ENCODE results near the gene TMA7. TPM values are rescaled to one million over a fixed set of nuclear protein-coding genes. Genes with fewer than 3 reads are reported as not detected.

The TMA7 gene
- polyA plus RNA-seq, 1 experiment: 53.8 TPM

DNA sequence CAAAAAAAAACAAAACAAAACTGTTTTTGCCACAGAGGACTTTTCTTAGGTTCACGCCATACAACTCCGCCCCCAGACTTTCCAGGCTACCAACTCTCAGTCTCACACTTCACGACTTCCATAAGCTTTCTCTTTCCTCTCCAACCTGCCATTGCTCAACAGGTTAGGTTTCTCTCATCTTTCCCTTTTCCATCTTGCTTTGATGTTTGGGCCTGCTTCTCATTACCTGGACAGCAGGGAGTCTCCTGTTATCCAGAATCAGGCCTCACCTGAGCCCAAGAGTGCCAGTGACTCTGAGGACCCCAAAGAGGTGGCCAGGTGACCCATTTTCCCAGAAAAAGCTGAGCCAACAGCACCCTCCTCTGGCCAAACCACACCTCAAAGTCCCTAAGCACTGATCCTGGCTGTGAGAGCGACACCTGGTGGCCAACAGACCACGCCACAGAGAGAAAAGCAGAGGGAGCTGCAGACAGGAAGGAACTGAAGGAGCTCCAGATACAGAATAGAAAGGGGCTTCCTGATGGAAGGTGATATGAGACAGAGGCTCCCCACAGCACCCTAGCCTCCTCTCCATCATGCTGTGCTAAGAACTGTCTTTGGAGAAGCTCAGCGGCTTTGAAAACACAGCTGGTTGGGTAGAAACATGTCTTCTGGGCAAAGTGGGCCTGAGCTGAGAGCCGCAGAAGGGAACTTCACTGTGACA, 4.1 kb upstream of the TMA7 start:
- no peak for DNase-seq (ENCODE audit: low read depth)
- TF ChIP-seq, protein P1, sequence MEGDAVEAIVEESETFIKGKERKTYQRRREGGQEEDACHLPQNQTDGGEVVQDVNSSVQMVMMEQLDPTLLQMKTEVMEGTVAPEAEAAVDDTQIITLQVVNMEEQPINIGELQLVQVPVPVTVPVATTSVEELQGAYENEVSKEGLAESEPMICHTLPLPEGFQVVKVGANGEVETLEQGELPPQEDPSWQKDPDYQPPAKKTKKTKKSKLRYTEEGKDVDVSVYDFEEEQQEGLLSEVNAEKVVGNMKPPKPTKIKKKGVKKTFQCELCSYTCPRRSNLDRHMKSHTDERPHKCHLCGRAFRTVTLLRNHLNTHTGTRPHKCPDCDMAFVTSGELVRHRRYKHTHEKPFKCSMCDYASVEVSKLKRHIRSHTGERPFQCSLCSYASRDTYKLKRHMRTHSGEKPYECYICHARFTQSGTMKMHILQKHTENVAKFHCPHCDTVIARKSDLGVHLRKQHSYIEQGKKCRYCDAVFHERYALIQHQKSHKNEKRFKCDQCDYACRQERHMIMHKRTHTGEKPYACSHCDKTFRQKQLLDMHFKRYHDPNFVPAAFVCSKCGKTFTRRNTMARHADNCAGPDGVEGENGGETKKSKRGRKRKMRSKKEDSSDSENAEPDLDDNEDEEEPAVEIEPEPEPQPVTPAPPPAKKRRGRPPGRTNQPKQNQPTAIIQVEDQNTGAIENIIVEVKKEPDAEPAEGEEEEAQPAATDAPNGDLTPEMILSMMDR (IDR thresholded peaks at IDR 0.05; ENCODE audit: insufficient read depth, low read depth, low read length): peak; percentile 99
- Histone ChIP-seq H3K36me3 (ENCODE audit: control insufficient read depth, insufficient read depth, low read length) (0 out of 2 replicates have a peak, but pooled peaks cover 2% of the 10 kb centered on the region), H3K4me3 (ENCODE audit: low read depth, low read length) (no peak overlapping the region), H3K27me3 (ENCODE audit: control insufficient read depth, insufficient read depth, low read length) (no peaks in the 10 kb centered on the region)
- POLR2A ChIA-PET: no interaction called here
- CTCF ChIA-PET: interaction anchor here (0.5 to 7.6 kb wide), 70 partner anchors 11 to 394 kb away, joined by 3 to 263 read pairs (median 4); partner anchors contain the start of genes ATRIP, CAMP, CDC25A and ZNF589

DNA sequence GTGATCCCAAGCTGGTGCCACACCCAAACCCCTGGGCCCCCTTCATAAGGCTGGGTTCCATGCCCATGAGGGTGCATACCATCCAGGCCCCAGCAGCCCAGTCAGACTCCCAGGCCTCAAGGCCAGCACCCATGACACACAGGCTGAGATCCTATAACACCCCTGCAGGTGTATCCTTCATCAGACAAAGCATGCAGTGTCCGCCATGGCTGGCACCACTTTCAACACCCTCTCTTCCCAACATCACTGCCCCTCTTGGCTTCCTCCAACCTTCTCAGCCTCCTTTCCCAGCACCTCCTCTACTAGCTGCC, 3.6 kb upstream of the TMA7 start:
- H3K27me3 ChIP-seq (ENCODE audit: control insufficient read depth, insufficient read depth, low read length): no peaks in the 10 kb centered on the region
- 0 out of 2 replicates have a peak, but pooled peaks cover 2% of the 10 kb centered on the region for H3K36me3 ChIP-seq (ENCODE audit: control insufficient read depth, insufficient read depth, low read length)
- CTCF ChIA-PET: interaction anchor here (0.5 to 7.6 kb wide), 69 partner anchors 10 to 394 kb away, joined by 3 to 263 read pairs (median 4); partner anchors contain the start of genes ATRIP, CAMP, CDC25A and ZNF589
- H3K4me3 ChIP-seq (ENCODE audit: low read depth, low read length): no peak overlapping the region
- no peak for DNase-seq (ENCODE audit: low read depth)
- POLR2A ChIA-PET: no interaction called here
- TF ChIP-seq, protein P1 (IDR thresholded peaks at IDR 0.05; ENCODE audit: insufficient read depth, low read depth, low read length): no peak

DNA sequence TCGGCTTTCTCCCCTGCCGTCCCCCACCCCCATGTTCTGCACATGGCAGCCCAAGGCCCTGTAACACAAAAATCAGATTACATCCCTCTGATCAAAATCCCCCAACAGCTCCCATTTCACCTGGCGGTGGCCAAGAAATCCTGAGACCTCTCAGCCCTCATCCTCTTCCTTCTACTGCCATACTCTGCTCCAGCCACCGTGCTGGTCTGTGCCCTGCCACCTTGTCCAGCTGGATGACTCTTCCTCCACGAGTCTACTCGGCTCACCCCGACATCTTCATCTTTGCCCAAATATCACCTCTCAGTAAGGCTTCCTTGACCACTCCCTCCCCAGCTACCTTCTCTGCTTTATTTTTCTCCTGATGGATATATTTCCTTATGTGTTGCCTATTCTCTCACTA, 3.2 kb upstream of the TMA7 start:
- ChIA-PET POLR2A (no interaction called here), CTCF (interaction anchor here (0.8 to 7.6 kb wide), 35 partner anchors 10 to 248 kb away, joined by 3 to 263 read pairs (median 8); partner anchors contain the start of genes ATRIP, CDC25A and ZNF589)
- Histone ChIP-seq H3K4me3 (ENCODE audit: low read depth, low read length) (no peak overlapping the region), H3K36me3 (ENCODE audit: control insufficient read depth, insufficient read depth, low read length) (0 out of 2 replicates have a peak, but pooled peaks cover 2% of the 10 kb centered on the region), H3K27me3 (ENCODE audit: control insufficient read depth, insufficient read depth, low read length) (no peaks in the 10 kb centered on the region)
- TF ChIP-seq, protein P1 (IDR thresholded peaks at IDR 0.05; ENCODE audit: insufficient read depth, low read depth, low read length): no peak
- no peak for DNase-seq (ENCODE audit: low read depth)

DNA sequence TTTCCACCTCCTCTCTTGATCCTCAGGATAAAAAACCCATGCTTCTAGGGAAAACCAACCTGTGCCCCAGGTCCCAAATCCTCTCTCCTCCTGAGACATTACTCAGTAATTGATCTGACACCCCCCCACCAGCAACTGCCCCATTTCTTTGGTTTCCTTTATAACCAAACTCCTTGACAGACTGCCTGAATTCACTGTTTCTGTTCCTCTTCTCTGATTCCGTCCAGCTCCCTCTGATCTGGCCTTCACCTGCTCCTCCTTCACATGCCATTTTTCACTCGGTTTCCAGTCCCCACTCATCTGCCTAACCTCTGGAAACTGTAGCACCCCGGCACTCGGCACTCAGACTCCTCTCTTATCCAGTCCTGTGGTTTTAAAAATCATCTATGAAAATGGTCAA, 2.2 kb upstream of the TMA7 start:
- no peak for DNase-seq (ENCODE audit: low read depth)
- ChIA-PET POLR2A (no interaction called here), CTCF (interaction anchor here (2.1 to 7.6 kb wide), 5 partner anchors 36 to 245 kb away, joined by 6 to 263 read pairs (median 66); no protein-coding TSS in a partner anchor)
- TF ChIP-seq, protein P1 (IDR thresholded peaks at IDR 0.05; ENCODE audit: insufficient read depth, low read depth, low read length): no peak
- no peak overlapping the region for H3K4me3 ChIP-seq (ENCODE audit: low read depth, low read length)
- H3K27me3 ChIP-seq (ENCODE audit: control insufficient read depth, insufficient read depth, low read length): no peaks in the 10 kb centered on the region
- H3K36me3 ChIP-seq (ENCODE audit: control insufficient read depth, insufficient read depth, low read length): 0 out of 2 replicates have a peak, but pooled peaks cover 2% of the 10 kb centered on the region

DNA sequence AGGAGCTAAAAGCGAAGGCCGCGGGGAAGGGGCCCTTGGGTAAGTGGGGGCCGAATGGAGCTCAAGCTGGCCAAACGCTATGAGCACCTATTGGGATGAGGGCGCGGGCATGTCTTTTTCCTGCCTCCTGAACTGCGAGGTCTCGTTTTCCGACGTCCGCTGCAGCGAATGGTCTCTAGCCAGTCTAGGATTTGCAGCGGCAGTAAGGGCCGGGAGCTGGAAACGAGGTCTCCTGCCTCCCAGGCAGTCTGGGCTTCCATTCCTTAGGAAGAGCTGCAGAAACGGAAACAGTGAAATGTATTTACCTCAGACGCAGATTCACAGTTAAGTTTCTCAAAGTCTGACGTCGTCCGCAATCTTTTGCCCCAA, 517 bp downstream of the TMA7 start:
- no peak for DNase-seq (ENCODE audit: low read depth)
- H3K4me3 ChIP-seq (ENCODE audit: low read depth, low read length): peak overlapping the region; percentile 68
- TF ChIP-seq, protein P1 (IDR thresholded peaks at IDR 0.05; ENCODE audit: insufficient read depth, low read depth, low read length): no peak
- H3K27me3 ChIP-seq (ENCODE audit: control insufficient read depth, insufficient read depth, low read length): no peaks in the 10 kb centered on the region
- ChIA-PET POLR2A (no interaction called here), CTCF (interaction anchor here (0.9 to 3.7 kb wide), 9 partner anchors 10 to 246 kb away, joined by 3 to 39 read pairs (median 6); no protein-coding TSS in a partner anchor)
- peaks cover 3% of the 10 kb centered on the region; the same call in 1 of the 2 replicates for H3K36me3 ChIP-seq (ENCODE audit: control insufficient read depth, insufficient read depth, low read length)

Data from BJ (cell line).